Stimulated activated CD8-positive, alpha-beta memory T cell treated with anti-CD3 and anti-CD28 coated beads, Interleukin-2, amount 100 ng/mL, for 48 hours (primary cell): ENCODE data around the gene NABP1.

ENCODE experiments used
- DNase-seq, 2 donors: peaks; one replicate each; pipeline ENCODE4 v3.0.0-alpha.2; 2020; ENCODE audit warnings: low read depth in 2 of 2

The NABP1 gene

GRCh38 chr2:191680639-191681038 is 2.7 kb downstream of the NABP1 start:
- no peak for DNase-seq

GRCh38 chr2:191682126-191682525 is 4.2 kb downstream of the NABP1 start:
- no peak for DNase-seq

GRCh38 chr2:191686066-191686465 is 8.1 kb downstream of the NABP1 start:
- no peak for DNase-seq

GRCh38 chr2:191686729-191687128 is 8.8 kb downstream of the NABP1 start:
- no peak for DNase-seq

GRCh38 chr2:191687867-191688266 is 9.9 kb downstream of the NABP1 start:
- DNase-seq = no peak

GRCh38 chr2:191688934-191689695 is 11.2 kb downstream of the NABP1 start:
- DNase-seq = no peak

GRCh38 chr2:191690327-191690726 is 12.4 kb downstream of the NABP1 start:
- DNase-seq = no peak

GRCh38 chr2:191691016-191691735 is 13.2 kb downstream of the NABP1 start:
- DNase-seq = no peak

GRCh38 chr2:191691898-191692297 is 14.0 kb downstream of the NABP1 start:
- DNase-seq = no peak

GRCh38 chr2:191692502-191693115 is 14.7 kb downstream of the NABP1 start:
- no peak for DNase-seq

GRCh38 chr2:191693166-191693565 is 15.2 kb downstream of the NABP1 start:
- DNase-seq = no peak

GRCh38 chr2:191693778-191694177 is 15.8 kb downstream of the NABP1 start:
- DNase-seq = no peak

GRCh38 chr2:191696001-191696400 is 18.1 kb downstream of the NABP1 start:
- DNase-seq = no peak

GRCh38 chr2:191696966-191697365 is 19.0 kb downstream of the NABP1 start:
- DNase-seq = no peak

GRCh38 chr2:191697870-191698269 is 19.9 kb downstream of the NABP1 start:
- DNase-seq = no peak

- no peak for DNase-seq
Observed at GRCh38 chr2:191699341-191699945, 21.5 kb downstream of the NABP1 start.

- no peak for DNase-seq
Observed at GRCh38 chr2:191701029-191701428, 23.1 kb downstream of the NABP1 start.

GRCh38 chr2:191701696-191702095 is 23.8 kb downstream of the NABP1 start:
- DNase-seq = no peak

GRCh38 chr2:191703079-191703725 is 25.3 kb downstream of the NABP1 start:
- DNase-seq = no peak

GRCh38 chr2:191705084-191705483 is 27.1 kb downstream of the NABP1 start:
- no peak for DNase-seq

GRCh38 chr2:191705701-191706100 is 27.8 kb downstream of the NABP1 start:
- DNase-seq = no peak

GRCh38 chr2:191706791-191707190 is 28.9 kb downstream of the NABP1 start:
- DNase-seq = no peak
